HepG2 (cell line): Measurements from ENCODE around the gene GTF2F2.

Experiments used
- ELF3 ChIP-seq: IDR thresholded peaks from 2 replicates; pipeline ENCODE4 v1.6.1; 2016; ENCODE audit warnings: missing genetic modification reagents, missing compliant biosample characterization
- EP300 ChIP-seq, 3 experiments: sonication (generic) in 1 of 3; formaldehyde crosslinking in 1 of 3; IDR thresholded peaks; 2 replicates each; pipeline versions ENCODE4 v1.5.1 to v1.6.1; 2011 to 2020; ENCODE audit warnings: low read depth in 2 of 3, low read length in 2 of 3, borderline replicate concordance in 1 of 3, improper control_type of control experiment in 1 of 3, mild to moderate bottlenecking in 1 of 3, missing genetic modification reagents in 1 of 3, moderate library complexity in 1 of 3
- GTF2F1 ChIP-seq: fragments of 150-350 bp; IDR thresholded peaks from 2 replicates; pipeline ENCODE4 v1.6.1; 2014; ENCODE audit warnings: low read length
- RAD21 ChIP-seq: fragments of 450-650 bp; formaldehyde crosslinking; IDR thresholded peaks from 2 replicates; pipeline ENCODE4 v1.5.0; 2020; ENCODE audit warnings: mild to moderate bottlenecking
- REST ChIP-seq, 2 experiments: IDR thresholded peaks; 2 replicates each; pipeline ENCODE4 v1.6.1; 2011 to 2012; ENCODE audit warnings: low read length in 2 of 2, borderline replicate concordance in 1 of 2, low read depth in 1 of 2, mild to moderate bottlenecking in 1 of 2, moderate library complexity in 1 of 2
- SIN3A ChIP-seq: IDR thresholded peaks from 2 replicates; pipeline ENCODE4 v1.6.1; 2011; ENCODE audit warnings: low read depth, mild to moderate bottlenecking, control low read depth, low read length, borderline replicate concordance
- TAF1 ChIP-seq: sonication (generic); formaldehyde crosslinking; IDR thresholded peaks from 2 replicates; pipeline ENCODE4 v1.4.0; 2020; ENCODE audit warnings: missing genetic modification reagents
- ZBTB40 ChIP-seq, 2 experiments: fragments of 450-650 bp in 1 of 2; sonication (generic) in 1 of 2; formaldehyde crosslinking in 1 of 2; IDR thresholded peaks; 2 replicates each; pipeline versions ENCODE4 v1.6.1 to v1.8.0; 2016 to 2022; ENCODE audit warnings: antibody characterized with exemption in 1 of 2, mild to moderate bottlenecking in 1 of 2, missing genetic modification reagents in 1 of 2
- ZFX ChIP-seq: sonication (generic); formaldehyde crosslinking; IDR thresholded peaks from 2 replicates; pipeline ENCODE4 v1.4.0; 2020; ENCODE audit warnings: mild to moderate bottlenecking, low read depth, missing genetic modification reagents, moderate library complexity
- ZNF180 ChIP-seq: sonication (generic); formaldehyde crosslinking; IDR thresholded peaks from 2 replicates; pipeline ENCODE4 v1.4.0; 2020; ENCODE audit warnings: low read depth, missing genetic modification reagents, borderline replicate concordance
- ZNF232 ChIP-seq: sonication (generic); formaldehyde crosslinking; IDR thresholded peaks from 2 replicates; pipeline ENCODE4 v1.4.0; 2020; ENCODE audit warnings: missing genetic modification reagents, borderline replicate concordance

GRCh38 chr13:45267215-45267614 lies 146.9 kb downstream of the GTF2F2 start:
- TF ChIP-seq ELF3 (no peak), EP300 (IDR thresholded peaks at IDR 0.05; ENCODE audit: low read depth in 2 of 2, low read length in 2 of 2) (no peak), EP300 (CRISPR knock-in tag; IDR thresholded peaks at IDR 0.05; ENCODE audit: borderline replicate concordance) (no peak), TAF1 (CRISPR knock-in tag) (no peak), GTF2F1 (no peak), RAD21 (CRISPR knock-in tag) (no peak), ZBTB40 (IDR thresholded peaks at IDR 0.05) (no peak), ZBTB40 (CRISPR knock-in tag; IDR thresholded peaks at IDR 0.05) (no peak), REST (IDR thresholded peaks at IDR 0.05; ENCODE audit: borderline replicate concordance in 1 of 2, low read depth in 1 of 2, low read length in 2 of 2) (no peak), SIN3A (no peak), ZNF180 (no peak), ZFX (CRISPR knock-in tag) (no peak), ZNF232 (no peak)
